Prostate gland (tissue), 2 donors: ENCODE results near the gene PIP5K1C.

Source experiments
- POLR2AphosphoS5 ChIP-seq: sonication (generic); formaldehyde crosslinking; IDR thresholded peaks from one replicate; pipeline ENCODE4 v1.6.1; 2017; ENCODE audit warnings: antibody characterized with exemption
- TF ChIP-seq, protein P1 (sequence below), 4 experiments: fragments of 200-600 bp in 2 of 4; fragments of 450-650 bp in 2 of 4; sonication (generic) in 2 of 4; IDR thresholded peaks; 1 replicate in 3 of 4; 2 replicates in 1 of 4; pipeline ENCODE4 v1.5.1; 2016 to 2019; ENCODE audit warnings: antibody characterized with exemption in 4 of 4, mild to moderate bottlenecking in 2 of 4, moderate library complexity in 2 of 4

DNA sequence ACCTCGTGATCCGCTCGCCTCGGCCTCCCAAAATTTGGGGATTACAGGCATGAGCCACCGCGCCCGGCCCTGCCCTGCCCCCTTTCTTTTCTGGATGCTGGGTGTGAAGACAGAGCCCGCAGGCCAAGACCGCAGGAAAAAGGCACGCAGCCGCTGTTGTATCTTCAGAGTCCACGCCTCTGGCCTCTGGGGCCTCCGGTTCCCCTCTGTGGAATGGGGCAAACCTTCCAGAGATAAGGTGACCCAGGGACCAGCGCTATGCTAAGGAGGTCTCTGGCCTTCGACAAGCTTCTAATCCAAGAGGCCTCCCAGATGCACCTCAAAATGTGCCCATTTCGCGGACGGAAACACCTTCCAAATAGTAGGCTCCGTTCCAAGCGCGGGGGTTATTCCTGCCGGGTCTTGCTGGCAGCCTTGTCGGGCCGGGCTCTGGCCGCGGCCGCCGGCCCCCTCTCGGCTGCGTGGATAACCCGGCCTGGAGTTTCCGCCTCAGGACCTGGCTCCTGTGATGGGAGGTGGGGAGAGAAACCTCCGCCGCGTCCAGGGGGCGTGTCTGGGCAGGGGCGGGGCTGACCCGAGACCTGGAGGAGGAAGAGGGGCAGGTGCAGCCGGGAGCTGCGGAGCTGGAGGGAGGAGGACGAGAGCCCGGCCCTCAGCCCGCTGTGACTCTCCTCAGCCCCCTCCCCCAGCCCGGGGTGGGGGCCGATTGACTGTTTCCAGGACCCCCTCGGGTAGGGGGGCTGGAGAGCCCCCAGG lies 21.0 kb upstream of the PIP5K1C start:
- TF ChIP-seq, protein P1, sequence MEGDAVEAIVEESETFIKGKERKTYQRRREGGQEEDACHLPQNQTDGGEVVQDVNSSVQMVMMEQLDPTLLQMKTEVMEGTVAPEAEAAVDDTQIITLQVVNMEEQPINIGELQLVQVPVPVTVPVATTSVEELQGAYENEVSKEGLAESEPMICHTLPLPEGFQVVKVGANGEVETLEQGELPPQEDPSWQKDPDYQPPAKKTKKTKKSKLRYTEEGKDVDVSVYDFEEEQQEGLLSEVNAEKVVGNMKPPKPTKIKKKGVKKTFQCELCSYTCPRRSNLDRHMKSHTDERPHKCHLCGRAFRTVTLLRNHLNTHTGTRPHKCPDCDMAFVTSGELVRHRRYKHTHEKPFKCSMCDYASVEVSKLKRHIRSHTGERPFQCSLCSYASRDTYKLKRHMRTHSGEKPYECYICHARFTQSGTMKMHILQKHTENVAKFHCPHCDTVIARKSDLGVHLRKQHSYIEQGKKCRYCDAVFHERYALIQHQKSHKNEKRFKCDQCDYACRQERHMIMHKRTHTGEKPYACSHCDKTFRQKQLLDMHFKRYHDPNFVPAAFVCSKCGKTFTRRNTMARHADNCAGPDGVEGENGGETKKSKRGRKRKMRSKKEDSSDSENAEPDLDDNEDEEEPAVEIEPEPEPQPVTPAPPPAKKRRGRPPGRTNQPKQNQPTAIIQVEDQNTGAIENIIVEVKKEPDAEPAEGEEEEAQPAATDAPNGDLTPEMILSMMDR (IDR thresholded peaks at IDR 0.05): peak in 2 of 4 experiments; percentile 37 to 39
- TF ChIP-seq POLR2AphosphoS5: peak; percentile 94
